A172 (cell line): ENCODE measurements around the gene HMCN2. TPM values are rescaled to one million over a fixed set of nuclear protein-coding genes. Genes with fewer than 3 reads are reported as not detected.

Experiments
- DNase-seq: peaks from one replicate; pipeline ENCODE4 v3.0.0-alpha.2; 2015; ENCODE audit warnings: low spot score
- total RNA-seq: library from RNA; depleted of rRNA; stranded (reverse); fragments of >200 nt; shearing (Covaris generic); gene quantifications from 2 replicates; pipeline ENCODE4 v1.2.3, GENCODE V29; 2014

Gene HMCN2
- total RNA-seq, 1 experiment from 2014 or later = 0.02 TPM

GRCh38 chr9:130366072-130366471, 100.5 kb downstream of the HMCN2 start:
- DNase-seq = no peak

- DNase-seq = no peak
These were observed 101.5 kb downstream of the HMCN2 start for GRCh38 chr9:130366888-130367550.

DNA sequence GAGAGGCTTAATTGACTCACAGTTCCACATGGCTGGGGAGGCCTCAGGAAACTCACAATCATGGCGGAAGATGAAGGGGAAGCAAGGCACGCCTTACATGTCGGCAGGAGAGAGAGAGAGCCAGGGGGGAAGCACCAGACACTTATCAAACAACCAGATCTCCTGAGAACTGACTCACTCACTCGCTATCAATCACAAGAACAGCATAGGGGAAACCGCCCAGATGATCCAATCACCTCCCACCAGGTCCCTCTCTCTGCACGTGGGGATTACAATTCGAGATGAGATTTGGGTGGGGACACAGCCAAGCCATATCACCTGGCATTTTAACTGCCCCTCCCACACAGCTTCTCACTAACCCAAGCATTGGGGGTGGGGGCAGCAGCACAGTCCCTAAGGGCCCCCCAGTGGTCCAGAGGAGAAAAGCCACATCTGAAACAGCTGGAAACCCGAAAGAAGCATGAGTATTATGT, 103.1 kb downstream of the HMCN2 start:
- peak; percentile 68 for DNase-seq

DNA sequence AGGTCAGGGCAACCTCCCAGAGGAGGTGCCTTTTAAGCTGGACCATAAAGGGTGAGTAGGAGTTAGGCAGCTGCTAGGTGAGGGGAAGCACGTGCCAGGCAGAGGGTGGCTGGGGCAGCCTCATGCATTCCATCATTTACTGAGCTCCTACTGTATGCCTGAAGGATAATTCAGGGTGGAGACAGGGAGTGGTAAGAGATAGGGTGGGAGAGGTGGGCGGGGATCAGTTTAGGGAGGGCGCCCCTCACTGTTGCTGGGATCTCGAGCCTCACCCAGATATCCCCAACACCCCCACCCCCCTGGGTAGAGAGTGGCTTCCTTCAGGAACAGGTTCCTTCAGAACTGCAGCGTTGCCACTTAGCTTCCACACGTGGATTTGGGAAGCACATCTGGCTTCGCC, 104.7 kb downstream of the HMCN2 start:
- DNase-seq = no peak

- no peak for DNase-seq
These were observed 105.8 kb downstream of the HMCN2 start for GRCh38 chr9:130371196-130371966.

DNA sequence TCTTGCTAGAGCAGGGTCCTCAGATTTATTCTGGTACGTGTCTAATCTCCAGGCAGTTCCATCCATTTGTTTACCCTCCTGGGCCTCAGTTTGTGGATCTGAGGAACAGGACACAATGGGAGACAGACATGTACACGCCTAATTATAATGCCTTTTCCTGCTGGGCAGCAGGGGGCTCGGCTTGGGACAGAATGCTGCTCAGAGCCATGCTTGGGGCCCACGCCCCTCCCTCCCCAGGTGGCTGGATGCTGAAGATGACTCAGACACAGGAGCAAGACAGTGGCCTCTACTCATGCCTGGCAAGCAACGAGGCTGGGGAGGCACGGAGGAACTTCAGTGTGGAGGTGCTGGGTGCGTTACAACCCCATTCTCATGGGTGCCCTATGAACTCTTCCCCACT, 106.5 kb downstream of the HMCN2 start:
- peak; percentile 13 for DNase-seq

GRCh38 chr9:130373679-130374325, 108.2 kb downstream of the HMCN2 start:
- no peak for DNase-seq

DNA sequence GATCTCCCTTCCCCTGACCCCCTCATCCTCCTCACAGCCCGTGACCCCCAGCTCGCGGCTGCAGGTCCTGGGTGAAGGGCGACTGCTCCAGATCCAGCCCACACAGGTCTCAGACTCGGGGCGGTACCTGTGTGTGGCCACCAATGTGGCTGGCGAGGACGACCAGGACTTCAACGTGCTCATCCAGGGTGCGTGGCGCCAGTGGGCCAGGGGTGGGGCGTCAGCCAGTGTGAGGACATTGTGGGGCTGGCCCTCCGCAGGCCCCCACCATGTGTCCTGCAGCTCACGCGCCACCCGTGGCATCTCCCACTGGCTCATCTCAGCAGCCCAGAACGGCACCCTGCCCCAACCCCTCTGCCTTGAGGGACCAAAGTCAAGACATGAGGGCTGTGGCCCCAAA, 112.1 kb downstream of the HMCN2 start:
- DNase-seq = no peak

DNA sequence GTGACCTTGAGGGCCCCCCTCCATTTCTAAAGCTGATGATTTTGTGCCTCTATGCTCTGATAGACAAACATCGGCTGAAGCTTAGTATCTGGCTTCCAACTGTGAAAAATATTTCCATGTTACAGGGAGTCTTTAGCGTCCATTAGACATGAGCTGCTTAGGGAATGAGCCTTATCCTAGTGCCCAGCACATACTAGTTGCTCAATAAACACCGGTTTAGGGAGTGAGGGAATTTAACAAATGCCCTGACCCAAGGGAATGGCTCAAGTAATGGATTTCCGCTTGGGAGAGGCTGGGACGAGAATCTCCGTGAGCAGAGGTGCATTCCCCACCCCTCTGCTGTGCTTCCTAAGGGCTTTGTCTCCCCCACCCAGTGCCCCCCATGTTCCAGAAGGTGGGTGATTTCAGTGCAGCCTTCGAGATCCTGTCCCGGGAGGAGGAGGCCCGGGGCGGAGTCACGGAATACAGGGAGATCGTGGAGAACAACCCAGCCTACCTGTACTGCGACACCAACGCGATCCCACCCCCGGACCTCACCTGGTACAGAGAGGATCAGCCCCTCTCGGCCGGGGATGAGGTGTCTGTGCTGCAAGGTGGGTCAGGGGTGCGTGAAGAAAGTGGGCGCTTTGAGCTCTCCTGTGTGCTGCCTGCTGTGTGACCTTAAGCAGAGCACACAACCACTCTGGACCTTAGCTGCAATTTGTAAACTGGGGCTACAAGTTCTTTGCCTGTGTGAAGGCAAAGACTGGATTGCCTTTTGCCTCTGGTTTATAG, 113.5 kb downstream of the HMCN2 start:
- no peak for DNase-seq

DNA sequence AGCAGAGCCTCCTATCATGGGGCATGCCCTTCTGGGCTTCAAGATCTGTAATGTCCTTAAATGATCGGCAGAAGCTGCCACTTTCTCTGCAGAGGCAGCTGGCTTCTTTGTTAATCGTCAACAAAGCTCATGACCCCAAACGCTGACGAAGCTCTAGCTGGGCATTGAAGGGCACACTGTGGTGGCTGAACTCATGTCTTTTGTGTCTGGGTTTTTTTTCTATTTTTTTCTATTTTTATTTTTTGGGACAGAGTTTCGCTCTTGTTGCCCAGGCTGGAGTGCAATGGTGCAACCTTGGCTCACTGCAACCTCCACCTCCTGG, 114.0 kb downstream of the HMCN2 start:
- no peak for DNase-seq

GRCh38 chr9:130380920-130381469, 115.4 kb downstream of the HMCN2 start:
- no peak for DNase-seq

- no peak for DNase-seq
These were observed 116.1 kb downstream of the HMCN2 start for GRCh38 chr9:130381660-130382059.

DNA sequence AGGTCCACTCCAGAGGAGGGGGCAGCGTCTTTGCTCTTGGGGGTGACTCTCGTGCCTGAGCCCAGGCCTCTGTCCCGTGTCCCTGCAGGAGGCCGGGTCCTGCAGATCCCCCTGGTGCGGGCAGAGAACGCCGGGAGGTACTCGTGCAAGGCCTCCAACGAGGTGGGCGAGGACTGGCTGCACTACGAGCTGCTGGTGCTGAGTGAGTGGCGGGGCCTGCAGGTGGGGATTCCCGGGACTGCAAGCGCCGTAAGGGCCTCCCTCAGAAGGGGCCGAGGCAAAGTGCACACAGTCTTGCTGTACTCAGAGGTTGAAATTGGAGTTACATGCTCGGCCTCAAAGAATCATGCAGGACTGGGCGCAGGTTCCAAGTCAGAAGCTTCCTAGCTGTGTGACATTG, 116.5 kb downstream of the HMCN2 start:
- DNase-seq = no peak

DNA sequence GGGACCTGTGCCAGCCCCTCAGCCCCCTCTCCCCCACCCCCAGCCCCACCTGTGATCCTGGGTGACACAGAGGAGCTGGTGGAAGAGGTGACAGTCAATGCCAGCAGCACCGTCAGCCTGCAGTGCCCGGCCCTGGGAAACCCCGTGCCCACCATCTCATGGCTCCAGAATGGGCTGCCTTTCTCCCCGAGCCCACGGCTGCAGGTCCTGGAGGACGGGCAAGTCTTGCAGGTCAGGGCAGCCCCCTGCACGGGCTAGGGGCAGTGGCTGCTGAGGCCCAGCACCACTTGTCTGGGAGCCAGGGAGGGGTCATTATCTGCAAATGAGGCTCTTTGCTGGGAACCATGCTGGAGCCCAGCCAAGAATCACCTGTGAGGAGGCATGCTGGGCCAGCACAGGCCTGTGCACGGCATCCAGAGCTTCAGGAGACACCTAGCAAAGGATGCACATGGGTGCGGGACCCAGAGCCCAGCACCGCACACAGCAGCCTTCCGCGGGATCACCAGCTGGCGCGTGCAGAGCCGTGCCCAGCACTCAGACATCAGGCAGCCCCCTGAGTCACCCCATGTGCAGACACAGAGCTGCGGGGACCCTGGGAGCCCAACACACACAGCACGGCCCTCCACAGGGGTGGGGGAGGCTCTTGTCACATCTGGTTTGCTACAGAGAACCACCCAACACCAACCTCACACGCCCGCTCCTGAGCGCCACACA, 117.2 kb downstream of the HMCN2 start:
- no peak for DNase-seq

- no peak for DNase-seq
These were observed 117.8 kb downstream of the HMCN2 start for GRCh38 chr9:130383350-130383715.

GRCh38 chr9:130383979-130384676, 118.6 kb downstream of the HMCN2 start:
- no peak for DNase-seq

DNA sequence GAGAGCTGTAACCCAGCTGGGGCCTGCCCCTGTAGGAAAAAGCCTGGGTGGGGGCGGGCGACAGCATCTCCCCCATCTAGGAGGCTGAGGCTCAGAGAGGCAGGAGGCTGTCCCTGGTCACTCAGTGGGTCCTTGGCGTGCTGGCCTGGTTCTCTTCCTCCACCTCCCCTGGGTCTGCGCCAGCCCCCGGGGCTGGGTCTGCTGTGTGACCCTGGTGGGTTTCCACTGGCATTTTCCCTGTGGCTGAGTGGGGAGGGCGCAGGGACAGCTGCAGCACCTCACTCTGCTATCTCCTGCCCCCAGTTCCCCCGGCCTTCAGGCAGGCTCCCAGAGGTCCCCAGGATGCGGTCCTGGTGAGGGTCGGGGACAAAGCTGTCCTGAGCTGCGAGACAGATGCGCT, 119.7 kb downstream of the HMCN2 start:
- no peak for DNase-seq

GRCh38 chr9:130387398-130387797, 121.8 kb downstream of the HMCN2 start:
- DNase-seq = no peak

- no peak for DNase-seq
These were observed 122.3 kb downstream of the HMCN2 start for GRCh38 chr9:130387905-130388304.

- no peak for DNase-seq
These were observed 124.8 kb downstream of the HMCN2 start for GRCh38 chr9:130390390-130390789.

DNA sequence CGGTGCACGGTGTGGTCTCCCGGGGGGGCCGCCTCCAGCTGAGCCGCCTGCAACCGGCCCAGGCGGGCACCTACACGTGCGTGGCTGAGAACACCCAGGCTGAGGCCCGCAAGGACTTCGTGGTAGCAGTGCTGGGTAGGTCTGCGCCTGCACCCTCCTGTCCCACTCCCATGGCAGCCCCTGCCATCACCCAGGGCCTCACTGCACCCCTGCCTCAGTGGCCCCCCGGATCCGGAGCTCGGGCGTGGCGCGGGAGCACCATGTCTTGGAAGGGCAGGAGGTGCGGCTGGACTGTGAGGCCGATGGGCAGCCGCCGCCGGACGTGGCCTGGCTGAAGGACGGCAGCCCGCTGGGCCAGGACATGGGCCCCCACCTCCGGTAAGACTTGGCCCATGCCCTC, 125.4 kb downstream of the HMCN2 start:
- no peak for DNase-seq
